Smooth muscle cell (in vitro differentiated cells): ENCODE data around the gene SLC15A4. TPM values are rescaled to one million over a fixed set of nuclear protein-coding genes. Genes with fewer than 3 reads are reported as not detected.

Experiments
- DNase-seq: peaks from one replicate; lab custom pipeline; 2025; ENCODE audit not compliant: unreplicated experiment; lab: John Stamatoyannopoulos, UW
- H2AFZ ChIP-seq: fragments of 200-600 bp; sonication (generic); 2 replicates; pipeline ENCODE4 v1.6.0; 2016; ENCODE audit warnings: antibody characterized with exemption, low read depth, mild to moderate bottlenecking
- H3F3A ChIP-seq: fragments of 200-600 bp; sonication (generic); 2 replicates; pipeline ENCODE4 v1.6.0; 2017; ENCODE audit warnings: antibody characterized with exemption, low read depth
- H3K27ac ChIP-seq: fragments of 200-600 bp; sonication (generic); 2 replicates; pipeline ENCODE4 v1.5.1; 2016; ENCODE audit warnings: low read depth, mild to moderate bottlenecking
- H3K27me3 ChIP-seq: fragments of 200-600 bp; sonication (generic); 2 replicates; pipeline ENCODE4 v1.6.1; 2016; ENCODE audit warnings: low read depth, mild to moderate bottlenecking
- H3K36me3 ChIP-seq: fragments of 200-600 bp; sonication (generic); 2 replicates; pipeline ENCODE4 v1.5.1; 2016; ENCODE audit warnings: low read depth
- H3K4me1 ChIP-seq: fragments of 200-600 bp; sonication (generic); 2 replicates; pipeline ENCODE4 v1.5.1; 2016; ENCODE audit warnings: low read depth
- H3K4me2 ChIP-seq: fragments of 200-600 bp; sonication (generic); 2 replicates; pipeline ENCODE4 v1.6.0; 2016; ENCODE audit warnings: mild to moderate bottlenecking
- H3K4me3 ChIP-seq: fragments of 200-600 bp; sonication (generic); 2 replicates; pipeline ENCODE4 v1.5.1; 2016; ENCODE audit warnings: mild to moderate bottlenecking
- H3K79me2 ChIP-seq: fragments of 200-600 bp; sonication (generic); 2 replicates; pipeline ENCODE4 v1.6.0; 2016; ENCODE audit warnings: low read depth, mild to moderate bottlenecking
- H3K9ac ChIP-seq: fragments of 200-600 bp; sonication (generic); 2 replicates; pipeline ENCODE4 v1.6.0; 2016; ENCODE audit warnings: low read depth
- H3K9me3 ChIP-seq: fragments of 200-600 bp; sonication (generic); replicated peaks from 2 replicates; pipeline ENCODE4 v1.5.1; 2016; ENCODE audit warnings: low read depth
- H4K20me1 ChIP-seq: fragments of 200-600 bp; sonication (generic); 2 replicates; pipeline ENCODE4 v1.6.0; 2016; ENCODE audit warnings: low read depth
- CTCF ChIP-seq: fragments of 200-600 bp; sonication (generic); IDR thresholded peaks from 2 replicates; pipeline ENCODE4 v1.5.1; 2017; ENCODE audit warnings: borderline replicate concordance, mild to moderate bottlenecking, antibody characterized with exemption; ENCODE audit not compliant: insufficient read depth, poor library complexity, severe bottlenecking
- WGBS: methylation state at CpG from one replicate; pipeline ENCODE4 v1.1.7; 2016; ENCODE audit warnings: low lambda C conversion rate; 5-methylcytosine and 5-hydroxymethylcytosine counted together
- polyA plus RNA-seq: library from polyadenylated mRNA; unstranded; fragments of >200 nt; fragmentation: Nextera tagmentation; extraction: Ambion mirVana; gene quantifications from 2 replicates; pipeline ENCODE4 v1.2.1, GENCODE V29; 2016
- total RNA-seq: library from RNA; depleted of rRNA; stranded (reverse); fragments of >200 nt; gene quantifications from 2 replicates; pipeline ENCODE4 v1.2.3, GENCODE V29; 2014

SLC15A4 gene
- total and polyA plus RNA-seq, 2 experiments from 2014 or later = 35.0 to 37.3 TPM

GRCh38 chr12:128747441-128747840, 76.3 kb downstream of the SLC15A4 start:
- H3K27me3 ChIP-seq = no peaks in the 10 kb centered on the region
- no peak overlapping the region for H3K27ac ChIP-seq
- no peaks in the 10 kb centered on the region for H3K79me2 ChIP-seq
- H3K9ac ChIP-seq = no peak overlapping the region
- no peak overlapping the region for H2AFZ ChIP-seq
- no peaks in the 10 kb centered on the region for H3K9me3 ChIP-seq
- no peaks in the 10 kb centered on the region for H3K36me3 ChIP-seq
- H3F3A ChIP-seq = no peaks in the 10 kb centered on the region
- no peak overlapping the region for H3K4me3 ChIP-seq
- no peak overlapping the region for H3K4me2 ChIP-seq
- TF ChIP-seq CTCF = no peak
- no peaks in the 10 kb centered on the region for H4K20me1 ChIP-seq
- WGBS = 86% methylated on average over 13 of the region's 13 CpGs
- no peaks in the 10 kb centered on the region for H3K4me1 ChIP-seq
- no peak for DNase-seq

GRCh38 chr12:128745772-128746689, 77.7 kb downstream of the SLC15A4 start:
- no peaks in the 10 kb centered on the region for H3K36me3 ChIP-seq
- no peaks in the 10 kb centered on the region for H3K4me1 ChIP-seq
- no peaks in the 10 kb centered on the region for H3K9me3 ChIP-seq
- H3K4me2 ChIP-seq = no peak overlapping the region
- no peak overlapping the region for H3K27ac ChIP-seq
- DNase-seq = no peak
- no peaks in the 10 kb centered on the region for H3K27me3 ChIP-seq
- no peaks in the 10 kb centered on the region for H4K20me1 ChIP-seq
- H2AFZ ChIP-seq = no peak overlapping the region
- no peak for TF ChIP-seq CTCF
- no peaks in the 10 kb centered on the region for H3K79me2 ChIP-seq
- H3F3A ChIP-seq = no peaks in the 10 kb centered on the region
- no peak overlapping the region for H3K9ac ChIP-seq
- 83% methylated on average over 11 of the region's 11 CpGs for WGBS
- no peak overlapping the region for H3K4me3 ChIP-seq

DNA sequence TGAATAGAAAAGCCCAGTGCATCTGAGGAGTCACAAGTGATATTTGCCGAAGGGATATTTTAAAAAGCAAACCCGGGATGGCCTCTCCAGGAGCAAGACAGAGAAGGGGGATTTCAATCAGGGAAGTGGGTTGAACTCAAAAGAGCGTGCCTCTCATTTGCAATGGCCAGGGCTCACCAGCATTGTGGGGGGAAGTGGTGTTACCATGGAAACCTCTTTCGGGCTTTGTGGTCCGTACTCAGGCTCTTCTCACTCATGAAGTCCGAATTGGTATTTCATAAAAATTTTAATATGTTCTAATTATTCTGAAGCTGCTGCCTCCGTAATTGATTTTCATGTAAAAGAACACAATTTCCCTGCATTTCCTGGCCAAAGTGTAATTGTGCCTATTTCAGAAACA, 79.8 kb downstream of the SLC15A4 start:
- Histone ChIP-seq H2AFZ (no peak overlapping the region), H3K79me2 (no peaks in the 10 kb centered on the region), H4K20me1 (no peaks in the 10 kb centered on the region), H3K4me2 (no peak overlapping the region), H3K4me3 (no peak overlapping the region), H3K36me3 (no peaks in the 10 kb centered on the region), H3K9ac (no peak overlapping the region), H3K9me3 (no peaks in the 10 kb centered on the region), H3F3A (no peaks in the 10 kb centered on the region), H3K27me3 (no peaks in the 10 kb centered on the region), H3K4me1 (no peaks in the 10 kb centered on the region), H3K27ac (no peak overlapping the region)
- whole genome bisulfite sequencing = 82% methylated on average over 7 of the region's 7 CpGs
- DNase-seq = no peak
- TF ChIP-seq CTCF = no peak

Other genes with a start within 250 kb of the SLC15A4 start
- 0.18 and 0.36 TPM in 2 replicates for gene GLT1D1, start 29.5 kb upstream of the SLC15A4 start, total RNA-seq
- gene GLT1D1, start 29.5 kb upstream of the SLC15A4 start, polyA plus RNA-seq = 0.07 TPM in 1 of 2 replicates, not detected in the other